ENCODE measurements around the gene ABCB1. TPM values are rescaled to one million over a fixed set of nuclear protein-coding genes. Genes with fewer than 3 reads are reported as not detected.

ABCB1 gene
- total RNA-seq, 1 donor from 2014 or later, result not detected

- Mint-ChIP-seq H3K36me3 (ENCODE audit: low read depth) (no peaks in the 10 kb centered on the region), H3K4me1 (ENCODE audit: low read depth) (no peaks in the 10 kb centered on the region), H3K27me3 (ENCODE audit: low read depth) (peaks cover 10% of the 10 kb centered on the region), H3K27ac (ENCODE audit: unreplicated experiment) (no peak overlapping the region), H3K9me3 (ENCODE audit: low read depth) (peaks cover 7% of the 10 kb centered on the region), H3K4me3 (ENCODE audit: unreplicated experiment) (no peak overlapping the region)
- TF ChIP-seq CTCF (IDR thresholded peaks at IDR 0.05), result no peak
- DNase-seq (ENCODE audit: low spot score), result no peak
These were observed 106.2 kb downstream of the ABCB1 start for GRCh38 chr7:87494454-87494853.

- Mint-ChIP-seq H3K27me3 (ENCODE audit: low read depth) (peaks cover 20% of the 10 kb centered on the region), H3K9me3 (ENCODE audit: low read depth) (no peaks in the 10 kb centered on the region), H3K4me3 (ENCODE audit: unreplicated experiment) (no peak overlapping the region), H3K27ac (ENCODE audit: unreplicated experiment) (no peak overlapping the region), H3K4me1 (ENCODE audit: low read depth) (no peaks in the 10 kb centered on the region), H3K36me3 (ENCODE audit: low read depth) (no peaks in the 10 kb centered on the region)
- DNase-seq (ENCODE audit: low spot score), result no peak
- TF ChIP-seq CTCF (IDR thresholded peaks at IDR 0.05), result no peak
These were observed 117.6 kb downstream of the ABCB1 start for GRCh38 chr7:87483131-87483530.

- H3K36me3 Mint-ChIP-seq (ENCODE audit: low read depth), result no peaks in the 10 kb centered on the region
- TF ChIP-seq CTCF (IDR thresholded peaks at IDR 0.05), result no peak
- no peaks in the 10 kb centered on the region for H3K9me3 Mint-ChIP-seq (ENCODE audit: low read depth)
- H3K4me3 Mint-ChIP-seq (ENCODE audit: unreplicated experiment), result no peak overlapping the region
- no peak overlapping the region for H3K27ac Mint-ChIP-seq (ENCODE audit: unreplicated experiment)
- no peaks in the 10 kb centered on the region for H3K4me1 Mint-ChIP-seq (ENCODE audit: low read depth)
- DNase-seq (ENCODE audit: low spot score), result no peak
- H3K27me3 Mint-ChIP-seq (ENCODE audit: low read depth), result peaks cover 18% of the 10 kb centered on the region
These were observed 118.6 kb downstream of the ABCB1 start for GRCh38 chr7:87482115-87482514.

- H3K27me3 Mint-ChIP-seq (ENCODE audit: low read depth), result peaks cover 19% of the 10 kb centered on the region
- peaks cover 5% of the 10 kb centered on the region for H3K4me1 Mint-ChIP-seq (ENCODE audit: low read depth)
- no peaks in the 10 kb centered on the region for H3K9me3 Mint-ChIP-seq (ENCODE audit: low read depth)
- no peak overlapping the region for H3K4me3 Mint-ChIP-seq (ENCODE audit: unreplicated experiment)
- no peaks in the 10 kb centered on the region for H3K36me3 Mint-ChIP-seq (ENCODE audit: low read depth)
- no peak for DNase-seq (ENCODE audit: low spot score)
- no peak overlapping the region for H3K27ac Mint-ChIP-seq (ENCODE audit: unreplicated experiment)
- no peak for TF ChIP-seq CTCF (IDR thresholded peaks at IDR 0.05)
These were observed 120.3 kb downstream of the ABCB1 start for GRCh38 chr7:87480386-87480785.

- Mint-ChIP-seq H3K27me3 (ENCODE audit: low read depth) (peaks cover 21% of the 10 kb centered on the region), H3K4me1 (ENCODE audit: low read depth) (peaks cover 8% of the 10 kb centered on the region), H3K27ac (ENCODE audit: unreplicated experiment) (no peak overlapping the region), H3K36me3 (ENCODE audit: low read depth) (no peaks in the 10 kb centered on the region), H3K4me3 (ENCODE audit: unreplicated experiment) (no peak overlapping the region), H3K9me3 (ENCODE audit: low read depth) (no peaks in the 10 kb centered on the region)
- no peak for DNase-seq (ENCODE audit: low spot score)
- no peak for TF ChIP-seq CTCF (IDR thresholded peaks at IDR 0.05)
These were observed 120.7 kb downstream of the ABCB1 start for GRCh38 chr7:87479951-87480350.
